GM10266 (cell line): ENCODE results near the gene CCDC85C.

Experiments used
- DNase-seq: peaks from one replicate; pipeline ENCODE4 v3.0.0; 2012; ENCODE audit errors: extremely low spot score
- CTCF ChIP-seq: IDR thresholded peaks from 2 replicates; pipeline ENCODE4 v1.5.1; 2012; ENCODE audit warnings: mild to moderate bottlenecking, low read depth; ENCODE audit not compliant: control insufficient read depth, insufficient read depth; ENCODE audit errors: missing control alignments

Gene CCDC85C

GRCh38 chr14:99554184-99554583 is 49.8 kb downstream of the CCDC85C start:
- DNase-seq = no peak
- TF ChIP-seq CTCF = no peak

- TF ChIP-seq CTCF = no peak
- no peak for DNase-seq
These were observed 51.3 kb downstream of the CCDC85C start for GRCh38 chr14:99552572-99553216.

GRCh38 chr14:99552021-99552553 is 51.9 kb downstream of the CCDC85C start:
- no peak for TF ChIP-seq CTCF
- no peak for DNase-seq

- DNase-seq = no peak
- no peak for TF ChIP-seq CTCF
These were observed 52.7 kb downstream of the CCDC85C start for GRCh38 chr14:99551034-99551922.

- no peak for TF ChIP-seq CTCF
- DNase-seq = no peak
These were observed 53.5 kb downstream of the CCDC85C start for GRCh38 chr14:99550387-99550992.

GRCh38 chr14:99549684-99550083 is 54.3 kb downstream of the CCDC85C start:
- DNase-seq = no peak
- no peak for TF ChIP-seq CTCF
